ENCODE measurements around the gene MAGEH1.

DNA sequence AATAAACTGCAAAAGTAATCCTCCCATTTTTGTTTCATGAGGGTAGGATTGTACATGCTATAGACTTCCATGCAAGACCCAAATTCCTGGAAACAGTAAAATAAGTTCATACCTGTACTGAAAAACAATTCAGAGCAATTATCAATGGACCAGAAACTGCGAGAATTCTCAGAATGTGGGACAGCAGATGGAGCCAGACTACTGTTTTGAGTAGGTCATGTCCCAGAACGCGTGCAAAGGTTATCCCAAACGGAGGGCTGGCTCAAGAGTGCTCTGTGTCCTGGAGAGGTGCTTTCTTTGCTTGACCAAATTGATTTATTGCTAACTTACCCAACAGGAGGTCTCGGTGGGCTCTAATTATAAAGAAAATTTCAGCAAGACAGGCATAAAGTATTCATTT, 1.7 kb upstream of the MAGEH1 start:
- TF ChIP-seq, protein P1, sequence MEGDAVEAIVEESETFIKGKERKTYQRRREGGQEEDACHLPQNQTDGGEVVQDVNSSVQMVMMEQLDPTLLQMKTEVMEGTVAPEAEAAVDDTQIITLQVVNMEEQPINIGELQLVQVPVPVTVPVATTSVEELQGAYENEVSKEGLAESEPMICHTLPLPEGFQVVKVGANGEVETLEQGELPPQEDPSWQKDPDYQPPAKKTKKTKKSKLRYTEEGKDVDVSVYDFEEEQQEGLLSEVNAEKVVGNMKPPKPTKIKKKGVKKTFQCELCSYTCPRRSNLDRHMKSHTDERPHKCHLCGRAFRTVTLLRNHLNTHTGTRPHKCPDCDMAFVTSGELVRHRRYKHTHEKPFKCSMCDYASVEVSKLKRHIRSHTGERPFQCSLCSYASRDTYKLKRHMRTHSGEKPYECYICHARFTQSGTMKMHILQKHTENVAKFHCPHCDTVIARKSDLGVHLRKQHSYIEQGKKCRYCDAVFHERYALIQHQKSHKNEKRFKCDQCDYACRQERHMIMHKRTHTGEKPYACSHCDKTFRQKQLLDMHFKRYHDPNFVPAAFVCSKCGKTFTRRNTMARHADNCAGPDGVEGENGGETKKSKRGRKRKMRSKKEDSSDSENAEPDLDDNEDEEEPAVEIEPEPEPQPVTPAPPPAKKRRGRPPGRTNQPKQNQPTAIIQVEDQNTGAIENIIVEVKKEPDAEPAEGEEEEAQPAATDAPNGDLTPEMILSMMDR (conservative IDR thresholded peaks at IDR 0.05; ENCODE audit: low read length) = 0 out of 2 replicates have a peak, but pooled peaks have one; percentile 20
- TF ChIP-seq EZH2phosphoT487 (IDR thresholded peaks at IDR 0.05; ENCODE audit: borderline replicate concordance, low read depth, low read length) = no peak

All from OCI-LY7 (cell line).